HG03196 (cell line): ENCODE measurements around the gene TRIM49B.
"Not testable (repeated sequence)": the region's sequence is repeated elsewhere in the genome, so short reads cannot be mapped to it uniquely, and the experiment has no call there.

Source experiments
- ATAC-seq: cut with Tn5 transposase; IDR thresholded peaks from one replicate; pipeline ENCODE4 v1.9.1; 2021; ENCODE audit not compliant: unreplicated experiment

TRIM49B gene, protein sequence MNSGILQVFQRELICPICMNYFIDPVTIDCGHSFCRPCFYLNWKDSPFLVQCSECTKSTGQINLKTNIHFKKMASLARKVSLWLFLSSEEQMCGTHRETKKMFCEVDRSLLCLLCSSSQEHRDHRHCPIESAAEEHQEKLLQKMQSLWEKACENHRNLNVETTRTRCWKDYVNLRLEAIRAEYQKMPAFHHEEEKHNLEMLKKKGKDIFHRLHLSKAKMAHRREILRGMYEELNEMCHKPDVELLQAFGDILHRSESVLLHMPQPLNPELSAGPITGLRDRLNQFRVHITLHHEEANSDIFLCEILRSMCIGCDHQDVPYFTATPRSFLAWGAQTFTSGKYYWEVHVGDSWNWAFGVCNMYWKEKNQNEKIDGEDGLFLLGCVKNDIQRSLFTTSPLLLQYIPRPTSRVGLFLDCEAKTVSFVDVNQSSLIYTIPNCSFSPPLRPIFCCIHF

GRCh38 chr11:49028523-49028922, at the start of gene TRIM49B:
TRIM49B (plus strand) TSS chr11:49028823; CDS start chr11:49031600, 2,777 bp downstream.
- ATAC-seq, result not testable (repeated sequence)

DNA sequence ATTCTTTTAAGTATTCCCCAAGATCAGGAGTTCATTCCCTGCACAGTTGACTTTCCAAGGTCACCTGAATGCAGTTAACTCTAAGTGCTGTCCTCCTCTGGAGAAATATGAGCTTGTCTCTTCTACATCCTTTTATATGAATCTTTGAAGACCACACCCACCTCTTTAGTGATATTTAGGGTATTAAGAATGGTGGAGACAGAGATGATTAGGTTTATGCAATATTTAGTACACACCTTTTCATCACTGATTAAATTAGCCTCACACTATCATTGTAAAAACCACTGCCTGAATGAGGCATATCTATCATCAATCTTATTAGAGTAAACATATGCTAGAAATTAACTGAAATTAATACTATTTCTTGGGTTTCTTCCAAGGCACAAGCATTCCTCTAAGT, 44.8 kb upstream of the TRIM49B start, which contains the start of gene TRIM51G:
Gene TRIM51G, minus strand, starts transcription at position 101 of the 400 bp plus-strand sequence. CDS start 2,190 bp downstream, outside the sequence.
- not testable (repeated sequence) for ATAC-seq

GRCh38 chr11:49048229-49048628, 19.6 kb downstream of the TRIM49B start:
- ATAC-seq, result not testable (repeated sequence)

GRCh38 chr11:49049821-49050220, 21.2 kb downstream of the TRIM49B start:
- not testable (repeated sequence) for ATAC-seq

DNA sequence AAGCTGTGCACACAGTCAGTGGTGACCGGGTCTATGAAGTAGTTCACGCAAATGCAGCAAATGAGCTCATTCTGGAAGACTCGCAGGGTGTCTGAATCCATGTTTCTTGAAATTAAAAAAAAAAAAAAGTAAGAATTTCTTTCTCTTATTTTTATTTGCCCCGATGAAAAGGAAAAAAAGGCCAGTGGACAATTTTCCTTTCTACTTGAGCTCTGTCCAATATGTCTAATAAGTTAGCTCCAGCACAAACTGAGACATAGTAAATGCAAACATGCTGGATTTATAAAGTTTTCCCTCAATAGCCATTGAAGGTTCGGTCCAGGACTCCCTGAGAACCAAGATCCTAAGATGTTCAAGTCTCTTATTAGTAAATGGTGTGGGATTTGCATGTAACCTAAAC, 30.4 kb downstream of the TRIM49B start, which contains the start of gene TRIM64C:
Gene TRIM64C, minus strand, starts transcription at position 101 of the 400 bp plus-strand sequence. Its CDS starts 0 bp downstream, at position 101.
- ATAC-seq, result not testable (repeated sequence)

- ATAC-seq, result not testable (repeated sequence)
Observed at GRCh38 chr11:49069897-49070296, 41.3 kb downstream of the TRIM49B start.
